Right lobe of liver (tissue), 4 donors: ENCODE data around the gene TNFRSF19.

Experiments
- POLR2A ChIP-seq: fragments of 450-650 bp; IDR thresholded peaks from one replicate; pipeline ENCODE4 v1.6.1; 2017; ENCODE audit warnings: antibody characterized with exemption, mild to moderate bottlenecking
- TF ChIP-seq, protein P1 (sequence below), 4 donors: fragments of 200-600 bp in 3 of 4; fragments of 450-650 bp in 1 of 4; IDR thresholded peaks; one replicate each; pipeline versions ENCODE4 v1.5.1 to v1.8.0; 2016 to 2022; ENCODE audit warnings: antibody characterized with exemption in 4 of 4, mild to moderate bottlenecking in 2 of 4
- donor health status: DM: no; HTN: no; CAD: no.
- donor health status: DM: no; HTN: no; CAD: no.
- donor health status: DM: no; HTN: yes; CAD: no.

DNA sequence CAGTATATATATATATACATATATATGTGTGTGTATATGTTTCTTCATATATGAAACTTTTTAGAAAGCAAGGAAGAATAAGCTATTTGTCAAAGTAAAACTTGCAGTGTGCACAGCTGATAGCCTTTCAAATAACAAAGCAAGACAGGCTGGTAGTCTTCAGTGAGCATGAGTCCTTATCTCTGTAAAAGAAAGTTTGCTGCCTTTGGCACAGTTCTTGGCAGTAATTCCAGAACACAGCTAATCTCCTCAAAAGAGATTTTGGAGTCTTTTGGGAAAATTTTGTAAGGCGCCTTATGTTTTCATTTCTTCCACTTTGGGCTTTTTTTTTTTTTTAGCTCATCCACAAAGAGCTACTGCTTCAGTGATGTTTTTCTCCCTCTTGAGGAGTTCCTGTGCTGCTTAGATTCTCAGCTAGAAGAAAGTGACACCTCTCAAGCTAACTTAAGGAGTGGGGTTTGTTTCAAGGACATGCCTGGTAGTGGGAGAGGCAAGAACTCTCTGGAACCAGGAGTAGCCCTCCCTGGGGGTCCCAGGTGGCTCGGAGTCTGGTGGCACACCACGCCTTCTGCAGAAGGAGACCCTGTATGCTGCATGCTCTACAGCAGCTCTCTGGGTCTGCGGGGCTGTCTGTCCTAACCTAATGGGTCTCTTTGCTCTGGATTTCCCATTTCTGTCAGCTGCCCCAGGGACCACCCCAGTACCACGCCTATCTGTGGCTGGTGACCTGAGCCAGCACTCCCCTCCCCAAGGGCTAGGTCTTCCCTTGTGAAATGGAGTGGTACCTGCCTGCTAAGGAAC lies 58.8 kb downstream of the TNFRSF19 start:
- TF ChIP-seq, protein P1, sequence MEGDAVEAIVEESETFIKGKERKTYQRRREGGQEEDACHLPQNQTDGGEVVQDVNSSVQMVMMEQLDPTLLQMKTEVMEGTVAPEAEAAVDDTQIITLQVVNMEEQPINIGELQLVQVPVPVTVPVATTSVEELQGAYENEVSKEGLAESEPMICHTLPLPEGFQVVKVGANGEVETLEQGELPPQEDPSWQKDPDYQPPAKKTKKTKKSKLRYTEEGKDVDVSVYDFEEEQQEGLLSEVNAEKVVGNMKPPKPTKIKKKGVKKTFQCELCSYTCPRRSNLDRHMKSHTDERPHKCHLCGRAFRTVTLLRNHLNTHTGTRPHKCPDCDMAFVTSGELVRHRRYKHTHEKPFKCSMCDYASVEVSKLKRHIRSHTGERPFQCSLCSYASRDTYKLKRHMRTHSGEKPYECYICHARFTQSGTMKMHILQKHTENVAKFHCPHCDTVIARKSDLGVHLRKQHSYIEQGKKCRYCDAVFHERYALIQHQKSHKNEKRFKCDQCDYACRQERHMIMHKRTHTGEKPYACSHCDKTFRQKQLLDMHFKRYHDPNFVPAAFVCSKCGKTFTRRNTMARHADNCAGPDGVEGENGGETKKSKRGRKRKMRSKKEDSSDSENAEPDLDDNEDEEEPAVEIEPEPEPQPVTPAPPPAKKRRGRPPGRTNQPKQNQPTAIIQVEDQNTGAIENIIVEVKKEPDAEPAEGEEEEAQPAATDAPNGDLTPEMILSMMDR (IDR thresholded peaks at IDR 0.05) = no peak
- no peak for TF ChIP-seq POLR2A
